IMR-90 (cell line): Measurements from ENCODE around the gene ITGAL.

Experiments used
- CHD1 ChIP-seq: IDR thresholded peaks from 2 replicates; pipeline ENCODE4 v1.6.1; 2012; ENCODE audit warnings: low read depth, low read length, improper control_type of control experiment
- ELK1 ChIP-seq: fragments of 150-350 bp; IDR thresholded peaks from 2 replicates; pipeline ENCODE4 v1.6.1; 2016; ENCODE audit warnings: low read depth, mild to moderate bottlenecking, low read length, moderate library complexity, borderline replicate concordance
- FOS ChIP-seq: fragments of 150-350 bp; IDR thresholded peaks from 2 replicates; pipeline ENCODE4 v1.6.1; 2016; ENCODE audit warnings: low read depth, low read length
- MXI1 ChIP-seq: IDR thresholded peaks from 2 replicates; pipeline ENCODE4 v1.6.1; 2012; ENCODE audit warnings: low read depth, mild to moderate bottlenecking, low read length, moderate library complexity, borderline replicate concordance
- NFE2L2 ChIP-seq: fragments of 150-350 bp; IDR thresholded peaks from 2 replicates; pipeline ENCODE4 v1.6.1; 2016; ENCODE audit warnings: low read depth, mild to moderate bottlenecking, low read length
- POLR2A ChIP-seq: IDR thresholded peaks from 2 replicates; pipeline ENCODE4 v1.6.1; 2012; ENCODE audit warnings: mild to moderate bottlenecking, low read depth, low read length
- RFX5 ChIP-seq: IDR thresholded peaks from 2 replicates; pipeline ENCODE4 v1.8.0; 2012; ENCODE audit warnings: low read depth, mild to moderate bottlenecking, low read length, moderate library complexity
- SMC3 ChIP-seq: fragments of 150-350 bp; IDR thresholded peaks from 2 replicates; pipeline ENCODE4 v1.6.1; 2016; ENCODE audit warnings: low read depth, mild to moderate bottlenecking, antibody characterized with exemption, low read length, moderate library complexity
- TF ChIP-seq, protein P1 (sequence below): conservative IDR thresholded peaks from 2 replicates; pipeline ENCODE4 v1.5.1; 2012; ENCODE audit warnings: mild to moderate bottlenecking, low read depth, low read length, improper control_type of control experiment

DNA sequence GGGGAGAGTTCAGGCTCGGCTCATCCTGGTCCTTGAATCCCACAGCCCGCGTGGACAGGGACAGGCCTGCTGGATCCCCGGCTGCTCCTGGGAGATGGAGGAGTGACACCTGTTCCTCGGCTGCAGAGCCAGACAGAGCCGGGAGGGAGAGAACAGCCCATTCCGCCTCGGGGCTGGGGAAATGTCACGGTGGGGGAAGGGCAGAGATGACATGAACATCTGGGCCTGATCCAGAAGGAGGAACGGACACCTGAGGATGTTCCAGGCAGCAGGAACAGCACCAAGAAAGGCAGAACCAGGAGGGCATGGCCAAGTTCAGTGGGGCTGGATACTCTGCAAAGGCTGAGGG lies 83.6 kb downstream of the ITGAL start:
- TF ChIP-seq, protein P1, sequence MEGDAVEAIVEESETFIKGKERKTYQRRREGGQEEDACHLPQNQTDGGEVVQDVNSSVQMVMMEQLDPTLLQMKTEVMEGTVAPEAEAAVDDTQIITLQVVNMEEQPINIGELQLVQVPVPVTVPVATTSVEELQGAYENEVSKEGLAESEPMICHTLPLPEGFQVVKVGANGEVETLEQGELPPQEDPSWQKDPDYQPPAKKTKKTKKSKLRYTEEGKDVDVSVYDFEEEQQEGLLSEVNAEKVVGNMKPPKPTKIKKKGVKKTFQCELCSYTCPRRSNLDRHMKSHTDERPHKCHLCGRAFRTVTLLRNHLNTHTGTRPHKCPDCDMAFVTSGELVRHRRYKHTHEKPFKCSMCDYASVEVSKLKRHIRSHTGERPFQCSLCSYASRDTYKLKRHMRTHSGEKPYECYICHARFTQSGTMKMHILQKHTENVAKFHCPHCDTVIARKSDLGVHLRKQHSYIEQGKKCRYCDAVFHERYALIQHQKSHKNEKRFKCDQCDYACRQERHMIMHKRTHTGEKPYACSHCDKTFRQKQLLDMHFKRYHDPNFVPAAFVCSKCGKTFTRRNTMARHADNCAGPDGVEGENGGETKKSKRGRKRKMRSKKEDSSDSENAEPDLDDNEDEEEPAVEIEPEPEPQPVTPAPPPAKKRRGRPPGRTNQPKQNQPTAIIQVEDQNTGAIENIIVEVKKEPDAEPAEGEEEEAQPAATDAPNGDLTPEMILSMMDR: no peak
- no peak for TF ChIP-seq ELK1
- TF ChIP-seq POLR2A: no peak
- no peak for TF ChIP-seq NFE2L2
- TF ChIP-seq SMC3: no peak
- no peak for TF ChIP-seq MXI1
- no peak for TF ChIP-seq FOS
- TF ChIP-seq RFX5: no peak
- no peak for TF ChIP-seq CHD1
